Pericardium fibroblast (primary cell): ENCODE data around the gene RAVER2. TPM values are rescaled to one million over a fixed set of nuclear protein-coding genes. Genes with fewer than 3 reads are reported as not detected.

Experiments used
- total RNA-seq: library from RNA; depleted of rRNA; stranded (reverse); fragments of >200 nt; gene quantifications from 2 replicates; pipeline ENCODE4 v1.2.3, GENCODE V29; 2015

RAVER2 gene, protein sequence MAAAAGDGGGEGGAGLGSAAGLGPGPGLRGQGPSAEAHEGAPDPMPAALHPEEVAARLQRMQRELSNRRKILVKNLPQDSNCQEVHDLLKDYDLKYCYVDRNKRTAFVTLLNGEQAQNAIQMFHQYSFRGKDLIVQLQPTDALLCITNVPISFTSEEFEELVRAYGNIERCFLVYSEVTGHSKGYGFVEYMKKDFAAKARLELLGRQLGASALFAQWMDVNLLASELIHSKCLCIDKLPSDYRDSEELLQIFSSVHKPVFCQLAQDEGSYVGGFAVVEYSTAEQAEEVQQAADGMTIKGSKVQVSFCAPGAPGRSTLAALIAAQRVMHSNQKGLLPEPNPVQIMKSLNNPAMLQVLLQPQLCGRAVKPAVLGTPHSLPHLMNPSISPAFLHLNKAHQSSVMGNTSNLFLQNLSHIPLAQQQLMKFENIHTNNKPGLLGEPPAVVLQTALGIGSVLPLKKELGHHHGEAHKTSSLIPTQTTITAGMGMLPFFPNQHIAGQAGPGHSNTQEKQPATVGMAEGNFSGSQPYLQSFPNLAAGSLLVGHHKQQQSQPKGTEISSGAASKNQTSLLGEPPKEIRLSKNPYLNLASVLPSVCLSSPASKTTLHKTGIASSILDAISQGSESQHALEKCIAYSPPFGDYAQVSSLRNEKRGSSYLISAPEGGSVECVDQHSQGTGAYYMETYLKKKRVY
- total RNA-seq = 3.3 and 3.8 TPM in 2 replicates

DNA sequence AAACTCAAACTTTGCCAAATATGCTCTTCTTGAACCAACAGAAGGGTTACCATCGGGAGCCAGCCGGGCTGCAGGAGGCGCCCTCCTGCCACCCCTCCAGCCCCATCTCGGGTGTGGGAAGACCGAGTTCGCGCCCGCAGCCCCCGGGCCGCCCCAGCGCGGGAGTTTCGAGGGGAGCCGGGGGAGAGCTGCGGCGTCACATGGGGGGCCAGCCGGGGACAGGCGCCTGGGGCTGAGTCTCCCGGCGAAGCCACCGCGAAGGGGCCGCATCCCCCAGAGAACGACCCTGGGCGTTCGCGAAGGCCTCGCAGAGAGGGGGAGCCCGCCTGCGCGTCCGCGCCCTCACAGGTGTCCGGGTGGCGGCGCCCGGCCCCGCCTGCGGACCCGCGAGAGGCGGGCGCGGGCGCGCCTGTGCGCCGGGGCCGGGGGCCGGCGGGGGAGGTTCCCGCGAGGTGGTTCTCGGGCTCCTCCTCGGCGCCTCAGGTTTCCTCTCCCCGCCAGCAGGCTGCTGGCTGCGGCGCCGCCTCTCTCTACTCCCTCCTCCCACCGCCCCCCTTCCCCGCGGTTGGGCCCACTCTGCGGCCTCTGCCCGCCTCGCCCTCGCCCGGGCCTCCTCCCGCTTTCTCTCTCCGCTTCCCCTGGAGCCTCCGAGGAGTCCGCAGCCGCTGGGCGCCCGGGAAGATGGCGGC lies at the start of gene RAVER2:
Gene RAVER2 (plus strand): TSS at position 584 of the 689 bp plus-strand sequence. CDS start 98 bp downstream, at position 682.

Other genes with a start within 250 kb of the RAVER2 start
- 116 and 122 TPM in 2 replicates for gene JAK1, start 221.5 kb downstream of the RAVER2 start, total RNA-seq